ENCODE measurements around the gene GRM7.

GRM7 gene

DNA sequence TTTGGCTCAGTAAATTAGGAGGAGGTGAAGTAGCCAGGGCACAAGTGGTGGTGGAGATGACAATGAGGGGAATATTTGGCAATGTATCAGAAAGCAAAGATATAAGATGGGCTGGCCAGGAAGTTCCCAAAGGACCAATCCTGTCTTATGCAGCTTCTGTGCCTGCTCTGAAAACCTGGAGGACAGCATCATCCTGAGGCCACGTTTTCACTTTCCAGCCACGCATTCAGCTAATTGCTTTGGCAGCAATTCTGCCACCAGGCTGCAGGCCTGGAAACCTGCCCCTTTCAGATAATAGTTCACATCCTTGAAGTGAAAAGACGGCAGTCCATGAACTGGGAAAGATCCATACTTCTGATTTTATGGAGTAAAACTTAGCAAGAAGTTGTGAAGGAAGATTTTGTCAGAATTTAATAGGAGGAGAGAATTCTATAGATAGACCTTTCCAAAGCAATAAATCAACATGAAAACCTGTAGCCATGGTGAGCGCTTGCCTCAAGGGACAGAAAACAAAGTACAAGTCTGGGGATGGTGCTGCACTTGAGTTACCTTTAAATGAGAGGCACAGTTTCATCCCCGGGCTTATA lies 682.5 kb downstream of the GRM7 start:
- no peak for TF ChIP-seq CTCF (IDR thresholded peaks at IDR 0.05; ENCODE audit: control insufficient read depth, insufficient read depth, low read depth, low read length, missing control alignments)
- no peak overlapping the region for H3K4me3 ChIP-seq (ENCODE audit: control insufficient read depth, low read depth, low read length)
- DNase-seq (ENCODE audit: low read depth), result no peak

GRCh38 chr3:7545334-7545733 lies 684.4 kb downstream of the GRM7 start:
- H3K4me3 ChIP-seq (ENCODE audit: control insufficient read depth, low read depth, low read length), result no peak overlapping the region
- no peak for TF ChIP-seq CTCF (IDR thresholded peaks at IDR 0.05; ENCODE audit: control insufficient read depth, insufficient read depth, low read depth, low read length, missing control alignments)
- no peak for DNase-seq (ENCODE audit: low read depth)

DNA sequence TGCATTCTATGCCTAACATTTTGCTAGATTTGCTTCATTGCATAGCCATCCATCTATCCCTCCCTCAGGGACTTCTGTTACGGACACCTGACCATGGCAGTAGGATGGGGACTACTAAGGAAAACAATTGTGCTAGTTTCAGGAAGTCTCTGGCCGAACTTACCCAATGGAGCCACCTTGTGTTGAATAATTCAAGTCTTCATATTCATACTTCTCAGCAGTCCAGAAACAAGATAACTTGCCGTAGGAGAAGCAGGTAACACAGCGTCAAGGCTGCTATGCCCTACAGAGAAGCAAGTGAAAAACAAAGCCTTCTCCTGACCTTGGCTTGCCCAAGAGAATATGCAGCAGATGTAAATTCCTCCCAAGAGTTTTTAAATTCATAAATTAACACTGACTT lies 685.3 kb downstream of the GRM7 start:
- no peak for TF ChIP-seq CTCF (IDR thresholded peaks at IDR 0.05; ENCODE audit: control insufficient read depth, insufficient read depth, low read depth, low read length, missing control alignments)
- H3K4me3 ChIP-seq (ENCODE audit: control insufficient read depth, low read depth, low read length), result no peak overlapping the region
- DNase-seq (ENCODE audit: low read depth), result no peak

DNA sequence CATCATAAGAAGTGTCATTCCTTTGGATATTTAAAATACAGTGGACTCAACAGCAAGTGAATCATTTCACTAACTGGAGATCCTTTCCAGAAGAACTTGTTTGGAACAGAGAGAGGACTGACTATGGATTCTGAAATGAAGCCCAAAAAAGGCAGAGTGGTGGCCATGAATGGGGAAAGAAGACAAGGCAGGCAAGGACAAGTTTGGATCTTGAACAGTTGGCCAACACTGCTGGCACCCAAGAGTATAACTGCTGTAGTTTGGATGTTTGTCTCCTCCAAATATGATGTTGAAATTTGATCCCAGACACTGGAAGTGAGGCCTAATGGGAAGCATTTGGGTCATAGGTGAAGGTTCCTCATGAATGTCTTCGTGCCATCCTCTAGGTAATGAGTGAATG lies 686.9 kb downstream of the GRM7 start:
- no peak for DNase-seq (ENCODE audit: low read depth)
- no peak overlapping the region for H3K4me3 ChIP-seq (ENCODE audit: control insufficient read depth, low read depth, low read length)
- no peak for TF ChIP-seq CTCF (IDR thresholded peaks at IDR 0.05; ENCODE audit: control insufficient read depth, insufficient read depth, low read depth, low read length, missing control alignments)

DNA sequence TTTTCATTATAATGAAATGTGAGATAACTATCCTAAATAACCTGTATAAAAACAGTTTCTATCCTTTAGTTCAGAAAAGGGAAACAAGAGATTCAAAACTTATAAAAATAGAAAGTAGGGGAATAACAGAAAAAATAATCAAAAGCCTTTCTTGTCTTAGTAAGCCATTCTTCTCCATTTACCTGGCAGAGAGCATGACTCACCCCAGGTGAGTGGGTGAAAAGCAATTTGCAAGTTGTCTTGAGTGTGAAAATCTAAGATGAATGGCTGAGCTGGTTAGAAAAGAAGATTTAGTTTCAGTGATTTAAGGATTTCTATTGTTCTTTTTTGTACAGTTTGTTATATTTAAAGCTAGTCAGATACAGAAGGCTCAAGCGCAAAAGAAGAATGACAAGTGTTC lies 702.0 kb downstream of the GRM7 start:
- no peak overlapping the region for H3K4me3 ChIP-seq (ENCODE audit: control insufficient read depth, low read depth, low read length)
- DNase-seq (ENCODE audit: low read depth), result no peak
- no peak for TF ChIP-seq CTCF (IDR thresholded peaks at IDR 0.05; ENCODE audit: control insufficient read depth, insufficient read depth, low read depth, low read length, missing control alignments)

DNA sequence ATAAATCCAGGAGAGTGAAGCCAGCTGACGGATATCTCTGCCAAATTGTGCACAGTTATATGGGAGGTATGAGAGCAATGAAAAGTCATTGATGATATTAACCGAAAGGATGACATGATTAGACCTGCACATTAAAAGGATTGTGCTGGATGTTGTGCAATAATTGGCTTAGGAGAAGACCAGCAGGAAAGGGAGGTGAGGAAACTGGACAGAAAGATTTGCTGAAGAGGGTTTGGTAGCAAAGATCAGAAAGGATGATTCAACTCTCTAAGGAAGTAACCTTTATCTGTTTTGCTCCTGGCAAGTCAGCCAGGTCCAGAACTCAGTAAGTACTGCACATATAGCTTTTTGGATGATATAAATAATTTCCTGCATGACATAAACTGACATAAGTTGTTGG lies 704.7 kb downstream of the GRM7 start:
- TF ChIP-seq CTCF (IDR thresholded peaks at IDR 0.05; ENCODE audit: control insufficient read depth, insufficient read depth, low read depth, low read length, missing control alignments), result no peak
- DNase-seq (ENCODE audit: low read depth), result no peak
- no peak overlapping the region for H3K4me3 ChIP-seq (ENCODE audit: control insufficient read depth, low read depth, low read length)

DNA sequence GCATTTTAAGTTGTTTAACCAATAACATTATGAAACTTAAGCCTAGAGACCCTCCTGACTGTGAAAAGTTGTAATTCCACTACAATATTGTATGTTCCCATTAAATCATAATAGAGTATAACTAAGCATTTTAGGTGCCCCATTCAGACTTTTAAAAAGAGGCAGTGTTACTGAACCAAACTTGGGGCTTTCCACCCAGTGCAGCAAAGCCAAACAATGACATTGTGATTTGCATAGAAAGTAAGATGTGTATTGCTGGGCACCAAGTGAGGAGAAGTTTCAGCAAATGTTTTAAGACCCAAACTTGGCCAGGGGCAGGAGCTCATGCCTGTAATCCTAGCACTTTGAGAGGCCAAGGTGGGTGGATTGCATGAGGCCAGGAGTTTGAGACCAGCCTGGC lies 706.2 kb downstream of the GRM7 start:
- DNase-seq (ENCODE audit: low read depth), result no peak
- TF ChIP-seq CTCF (IDR thresholded peaks at IDR 0.05; ENCODE audit: control insufficient read depth, insufficient read depth, low read depth, low read length, missing control alignments), result no peak
- no peak overlapping the region for H3K4me3 ChIP-seq (ENCODE audit: control insufficient read depth, low read depth, low read length)
